ENCODE measurements around the gene GRIN1. TPM values are rescaled to one million over a fixed set of nuclear protein-coding genes. Genes with fewer than 3 reads are reported as not detected.

Gene GRIN1
- total RNA-seq, 1 experiment from 2014 or later = 2.9 TPM

DNA sequence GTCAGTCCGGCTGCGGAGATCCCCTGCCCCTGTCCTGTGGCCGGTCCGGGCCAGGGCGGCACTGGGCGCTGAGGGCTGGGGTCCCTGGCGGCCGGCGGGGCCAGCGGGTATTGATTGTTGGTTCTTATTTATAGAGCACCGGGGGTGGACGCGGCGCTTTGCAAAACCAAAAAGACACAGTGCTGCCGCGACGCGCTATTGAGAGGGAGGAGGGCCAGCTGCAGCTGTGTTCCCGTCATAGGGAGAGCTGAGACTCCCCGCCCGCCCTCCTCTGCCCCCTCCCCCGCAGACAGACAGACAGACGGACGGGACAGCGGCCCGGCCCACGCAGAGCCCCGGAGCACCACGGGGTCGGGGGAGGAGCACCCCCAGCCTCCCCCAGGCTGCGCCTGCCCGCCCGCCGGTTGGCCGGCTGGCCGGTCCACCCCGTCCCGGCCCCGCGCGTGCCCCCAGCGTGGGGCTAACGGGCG, 28.4 kb downstream of the GRIN1 start:
- Histone ChIP-seq H4K91ac (ENCODE audit: insufficient read length, low read depth, low read length) (no peak overlapping the region), H2BK5ac (ENCODE audit: insufficient read length, low read length) (no peak overlapping the region), H2BK20ac (ENCODE audit: low read depth, low read length, poor library complexity, severe bottlenecking) (no peak overlapping the region), H3K14ac (ENCODE audit: insufficient read depth, low read length) (no peak overlapping the region), H3K56ac (ENCODE audit: insufficient read length, low read depth, low read length) (no peak overlapping the region), H3K79me2 (ENCODE audit: insufficient read depth, low read length) (no peaks in the 10 kb centered on the region), H2AFZ (ENCODE audit: low read length) (no peak overlapping the region), H3T11ph (ENCODE audit: low read length) (no peak overlapping the region), H4K20me1 (ENCODE audit: control insufficient read depth, insufficient read depth, insufficient read length) (peaks cover 2% of the 10 kb centered on the region), H3K4me2 (ENCODE audit: insufficient read depth, insufficient read length, low read length) (no peak overlapping the region), H3K23me2 (ENCODE audit: insufficient read length, low read depth, low read length, poor library complexity, severe bottlenecking) (peaks cover 13% of the 10 kb centered on the region), H4K8ac (replicated peaks; ENCODE audit: insufficient read length, low read depth, low read length) (no peak overlapping the region), H3K9me3 (ENCODE audit: control insufficient read depth, low read depth, low read length) (no peaks in the 10 kb centered on the region), H4K5ac (ENCODE audit: insufficient read length, low read depth, low read length) (no peak overlapping the region), H3K4me1 (ENCODE audit: insufficient read depth, low read length) (no peaks in the 10 kb centered on the region), H3K27me3 (ENCODE audit: insufficient read depth, low read length) (peaks cover 39% of the 10 kb centered on the region; the same call in 1 of the 2 replicates), H3K23ac (ENCODE audit: insufficient read length, low read depth, low read length) (no peak overlapping the region), H2BK15ac (ENCODE audit: low read depth, low read length) (no peak overlapping the region), H3K4ac (ENCODE audit: low read depth, low read length) (no peak overlapping the region), H3K18ac (ENCODE audit: insufficient read length, low read depth, low read length) (no peak overlapping the region), H3K9ac (ENCODE audit: extremely low read depth, insufficient read length, low read length) (no peak overlapping the region), H2BK12ac (ENCODE audit: insufficient read length, low read depth, low read length) (no peak overlapping the region), H3K79me1 (ENCODE audit: insufficient read depth, low read depth, low read length, poor library complexity, severe bottlenecking) (no peaks in the 10 kb centered on the region), H2BK120ac (ENCODE audit: low read depth, low read length, poor library complexity, severe bottlenecking) (no peak overlapping the region), H3K27ac (ENCODE audit: insufficient read length, low read depth, low read length) (no peak overlapping the region), H2AK5ac (ENCODE audit: insufficient read length, low read length) (no peak overlapping the region)
- H3K27me3 Mint-ChIP-seq (ENCODE audit: low read depth) = peaks cover 91% of the 10 kb centered on the region
- no peaks in the 10 kb centered on the region; a peak in 1 of 5 replicates for H3K9me3 Mint-ChIP-seq
- no CpG with 5 or more reads among the region's 44 CpGs for whole genome bisulfite sequencing (ENCODE audit: extremely low coverage, insufficient read length, low lambda C conversion rate)
- no peak overlapping the region; a peak in 1 of 5 replicates for H3K4me3 Mint-ChIP-seq
- TF ChIP-seq, protein P1, sequence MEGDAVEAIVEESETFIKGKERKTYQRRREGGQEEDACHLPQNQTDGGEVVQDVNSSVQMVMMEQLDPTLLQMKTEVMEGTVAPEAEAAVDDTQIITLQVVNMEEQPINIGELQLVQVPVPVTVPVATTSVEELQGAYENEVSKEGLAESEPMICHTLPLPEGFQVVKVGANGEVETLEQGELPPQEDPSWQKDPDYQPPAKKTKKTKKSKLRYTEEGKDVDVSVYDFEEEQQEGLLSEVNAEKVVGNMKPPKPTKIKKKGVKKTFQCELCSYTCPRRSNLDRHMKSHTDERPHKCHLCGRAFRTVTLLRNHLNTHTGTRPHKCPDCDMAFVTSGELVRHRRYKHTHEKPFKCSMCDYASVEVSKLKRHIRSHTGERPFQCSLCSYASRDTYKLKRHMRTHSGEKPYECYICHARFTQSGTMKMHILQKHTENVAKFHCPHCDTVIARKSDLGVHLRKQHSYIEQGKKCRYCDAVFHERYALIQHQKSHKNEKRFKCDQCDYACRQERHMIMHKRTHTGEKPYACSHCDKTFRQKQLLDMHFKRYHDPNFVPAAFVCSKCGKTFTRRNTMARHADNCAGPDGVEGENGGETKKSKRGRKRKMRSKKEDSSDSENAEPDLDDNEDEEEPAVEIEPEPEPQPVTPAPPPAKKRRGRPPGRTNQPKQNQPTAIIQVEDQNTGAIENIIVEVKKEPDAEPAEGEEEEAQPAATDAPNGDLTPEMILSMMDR (conservative IDR thresholded peaks at IDR 0.05) = no peak
- no peaks in the 10 kb centered on the region for H3K36me3 Mint-ChIP-seq (ENCODE audit: insufficient read depth in 1 of 3, low read depth in 3 of 3)
- no peak overlapping the region for H3K27ac Mint-ChIP-seq
- H3K4me1 Mint-ChIP-seq = peaks cover 3 to 9% of the 10 kb centered on the region in 2 experiments
- DNase-seq = no peak

Data from H9 (cell line).